Mucosa of stomach (tissue), 1 donor: ENCODE measurements around the gene ATG9A.

Source experiments
- H3K27me3 ChIP-seq: one replicate; pipeline ENCODE4 v1.7.0; 2013; ENCODE audit warnings: mild to moderate bottlenecking, low read length; ENCODE audit not compliant: control insufficient read depth, insufficient read depth
- H3K36me3 ChIP-seq: one replicate; pipeline ENCODE4 v1.7.0; 2013; ENCODE audit warnings: low read length; ENCODE audit not compliant: control insufficient read depth, insufficient read depth
- H3K4me1 ChIP-seq: one replicate; pipeline ENCODE4 v1.7.0; 2013; ENCODE audit warnings: mild to moderate bottlenecking, low read length; ENCODE audit not compliant: control insufficient read depth, insufficient read depth
- H3K4me3 ChIP-seq: one replicate; pipeline ENCODE4 v1.7.0; 2013; ENCODE audit warnings: low read length
- H3K9ac ChIP-seq: one replicate; pipeline ENCODE4 v1.7.0; 2013; ENCODE audit warnings: mild to moderate bottlenecking, low read length, moderate library complexity
- H3K9me3 ChIP-seq: one replicate; pipeline ENCODE4 v1.7.0; 2013; ENCODE audit warnings: mild to moderate bottlenecking, low read length, moderate library complexity; ENCODE audit not compliant: control insufficient read depth
- donor health status: Pancreatic carcinoma.

ATG9A gene

DNA sequence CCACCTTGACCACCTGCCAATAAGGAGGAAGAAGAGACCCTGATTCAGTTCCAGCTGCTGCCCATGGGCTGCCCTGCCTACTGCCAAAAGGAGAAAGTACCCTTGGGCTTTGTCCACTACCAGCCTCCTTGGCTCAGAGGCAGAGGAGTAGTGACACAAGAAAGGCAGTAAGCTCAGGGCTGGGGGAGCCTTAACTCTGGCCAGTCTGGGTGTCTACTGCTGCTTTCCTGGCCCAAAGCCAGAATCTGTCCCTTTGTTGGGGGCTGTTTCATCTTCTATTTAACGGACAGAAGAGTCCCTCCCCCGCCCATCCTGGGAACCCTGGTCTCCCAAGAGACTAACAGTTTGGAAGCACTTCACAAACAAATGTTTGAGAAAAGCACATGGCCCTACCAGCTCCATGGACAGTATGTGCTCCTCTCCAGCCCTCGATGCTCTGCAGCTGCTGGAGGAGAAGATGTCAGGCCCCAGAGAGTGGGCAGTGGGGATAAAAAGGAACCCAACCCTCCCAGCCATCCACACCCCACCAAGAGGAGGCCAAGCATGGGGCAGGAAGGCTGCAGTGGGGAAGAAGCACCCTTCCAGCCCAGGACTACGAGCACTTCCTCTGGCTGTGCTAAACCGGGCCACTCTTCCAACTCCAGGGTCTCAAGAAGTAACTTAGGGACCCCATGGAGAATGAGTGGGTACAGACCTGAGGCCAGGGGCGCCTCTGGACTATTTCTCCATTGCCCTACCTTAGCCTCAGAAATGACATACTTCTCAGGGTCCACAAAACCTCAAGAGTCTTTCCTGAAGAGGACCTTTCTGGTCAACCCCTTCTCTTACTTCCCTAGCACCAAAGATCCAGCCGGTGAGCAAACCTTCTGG lies 1.2 kb downstream of the ATG9A start:
- H3K9me3 ChIP-seq = no peaks in the 10 kb centered on the region
- peak overlapping the region; percentile 97 for H3K9ac ChIP-seq
- H3K4me3 ChIP-seq = peak overlapping the region; percentile 65
- peaks cover 19% of the 10 kb centered on the region for H3K4me1 ChIP-seq
- H3K27me3 ChIP-seq = no peaks in the 10 kb centered on the region
- H3K36me3 ChIP-seq = peaks cover 17% of the 10 kb centered on the region

DNA sequence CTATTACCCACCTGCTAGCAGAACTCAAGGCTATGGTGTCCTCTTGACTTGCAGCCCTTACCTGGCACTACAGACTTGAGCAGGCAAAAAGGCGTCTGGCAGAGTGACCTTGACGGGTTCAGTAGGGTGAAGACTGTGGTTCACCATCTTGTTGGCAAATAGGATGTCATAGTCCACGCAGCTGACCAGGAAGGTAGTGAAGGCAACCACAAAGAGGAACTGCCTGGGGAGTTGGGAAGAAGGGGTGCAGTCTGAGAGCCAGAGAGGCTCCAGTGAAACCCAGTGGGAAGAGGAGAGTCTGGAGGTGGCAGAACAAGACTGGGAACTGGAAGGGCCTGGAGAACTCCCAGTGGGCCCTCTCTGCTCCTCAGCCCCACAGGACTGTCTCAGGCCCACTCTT lies 4.1 kb downstream of the ATG9A start:
- Histone ChIP-seq H3K27me3 (no peaks in the 10 kb centered on the region), H3K36me3 (peaks cover 22% of the 10 kb centered on the region), H3K9ac (no peak overlapping the region), H3K4me1 (peaks cover 13% of the 10 kb centered on the region), H3K4me3 (no peak overlapping the region), H3K9me3 (no peaks in the 10 kb centered on the region)

DNA sequence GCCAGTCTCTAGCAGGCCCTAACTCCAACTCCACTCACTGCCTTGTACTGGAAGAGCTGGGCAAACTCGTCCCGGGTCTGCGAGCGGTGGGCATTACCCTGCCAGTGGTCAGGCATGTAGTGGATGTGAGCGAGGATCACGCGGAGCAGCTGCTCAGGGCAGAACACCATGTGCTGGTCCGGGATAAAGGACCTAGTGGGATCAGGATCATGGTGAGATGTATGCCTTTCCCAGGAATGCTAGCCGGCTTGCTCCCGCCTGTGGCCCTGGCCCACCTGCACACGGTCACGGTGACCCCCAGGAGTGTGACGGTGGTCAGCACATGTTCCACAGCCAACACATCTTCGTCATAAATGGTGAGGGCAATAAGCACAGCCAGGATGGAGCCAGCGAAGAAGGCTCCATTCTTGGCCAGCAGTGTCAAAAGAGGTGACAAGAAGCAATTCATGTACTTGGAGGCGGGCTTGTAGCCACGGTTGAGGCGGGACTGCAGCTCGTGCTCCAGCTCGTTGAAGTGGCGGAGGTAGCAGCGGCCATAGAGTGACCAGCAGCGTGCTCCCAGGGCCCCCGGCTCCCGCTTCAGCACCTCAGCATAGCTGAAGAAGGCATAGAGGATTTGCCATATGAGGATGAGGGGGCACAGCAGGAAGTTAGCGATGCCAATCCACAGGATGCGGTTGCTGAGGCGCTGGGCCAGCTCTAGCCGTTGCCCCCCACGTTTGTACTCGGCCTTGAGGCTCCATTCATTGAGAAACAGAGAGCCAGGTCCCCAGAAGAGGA lies 5.4 kb downstream of the ATG9A start:
- peaks cover 21% of the 10 kb centered on the region for H3K4me1 ChIP-seq
- no peak overlapping the region for H3K4me3 ChIP-seq
- H3K27me3 ChIP-seq = no peaks in the 10 kb centered on the region
- no peak overlapping the region for H3K9ac ChIP-seq
- H3K9me3 ChIP-seq = no peaks in the 10 kb centered on the region
- peaks cover 28% of the 10 kb centered on the region for H3K36me3 ChIP-seq

DNA sequence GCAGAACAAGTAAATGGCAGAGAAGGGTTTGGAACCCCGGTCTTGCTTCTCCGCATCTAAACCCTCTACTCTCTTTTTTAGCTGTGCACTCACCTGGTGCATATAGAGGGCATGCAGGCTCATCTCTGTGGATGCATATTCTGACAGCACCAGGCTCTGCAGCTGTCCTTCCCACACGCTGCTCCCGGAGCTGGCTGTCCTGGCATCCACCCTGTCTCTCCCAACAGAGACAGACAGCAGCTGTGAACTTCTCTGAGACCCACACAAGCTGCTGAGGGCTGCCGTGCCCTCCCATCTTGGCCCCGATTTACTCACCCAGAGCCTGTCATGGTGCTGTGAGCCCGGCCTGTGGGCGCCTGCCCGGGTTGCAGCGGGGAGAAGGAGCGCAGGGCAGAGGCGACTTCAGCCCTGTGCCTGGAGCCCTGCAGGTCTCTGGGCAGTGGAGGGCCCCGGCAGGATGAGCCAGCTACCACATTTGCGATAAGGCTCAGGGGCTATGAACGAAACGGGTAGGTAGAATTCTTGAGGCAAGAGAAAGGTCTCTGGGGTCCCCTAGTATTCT lies 7.4 kb downstream of the ATG9A start:
- Histone ChIP-seq H3K27me3 (no peaks in the 10 kb centered on the region), H3K4me1 (peaks cover 22% of the 10 kb centered on the region), H3K9me3 (no peaks in the 10 kb centered on the region), H3K4me3 (no peak overlapping the region), H3K36me3 (peaks cover 28% of the 10 kb centered on the region), H3K9ac (no peak overlapping the region)

DNA sequence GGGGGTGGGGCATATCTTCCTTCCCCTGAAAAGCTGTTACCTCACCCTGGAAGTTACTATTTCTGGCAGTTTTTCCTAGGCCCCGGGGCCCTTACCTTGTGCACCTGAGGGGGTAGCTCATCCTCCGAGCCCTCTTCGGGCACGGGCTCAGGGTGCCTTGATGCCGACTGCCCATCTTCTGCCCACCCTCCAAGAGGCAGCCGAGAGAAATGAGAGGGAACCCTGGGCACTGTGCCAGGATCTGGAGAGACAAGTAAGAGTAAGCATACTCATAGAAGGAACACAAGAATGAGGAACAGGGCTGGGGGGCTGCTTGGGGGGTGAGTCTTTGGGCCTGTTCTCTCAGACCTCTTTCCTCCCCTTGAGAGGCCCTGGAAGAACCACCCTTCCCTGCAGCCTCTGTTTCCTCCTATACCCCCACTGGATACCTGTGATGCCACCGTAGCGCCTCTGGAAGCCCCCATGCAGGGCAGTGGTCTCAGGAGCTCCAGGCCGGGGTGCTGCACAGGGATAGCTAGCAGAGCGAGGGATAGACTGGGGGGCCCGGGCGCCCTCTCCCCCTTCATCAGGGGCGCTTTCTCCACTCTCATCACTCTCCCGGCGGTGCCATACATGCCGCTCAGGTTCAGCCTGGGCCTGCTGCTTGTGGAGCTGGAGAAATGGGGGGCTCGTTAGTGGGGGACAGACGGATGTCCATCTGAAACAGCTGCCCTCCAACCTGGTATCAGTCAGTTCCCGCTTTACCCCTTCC lies 8.6 kb downstream of the ATG9A start:
- no peak overlapping the region for H3K9ac ChIP-seq

DNA sequence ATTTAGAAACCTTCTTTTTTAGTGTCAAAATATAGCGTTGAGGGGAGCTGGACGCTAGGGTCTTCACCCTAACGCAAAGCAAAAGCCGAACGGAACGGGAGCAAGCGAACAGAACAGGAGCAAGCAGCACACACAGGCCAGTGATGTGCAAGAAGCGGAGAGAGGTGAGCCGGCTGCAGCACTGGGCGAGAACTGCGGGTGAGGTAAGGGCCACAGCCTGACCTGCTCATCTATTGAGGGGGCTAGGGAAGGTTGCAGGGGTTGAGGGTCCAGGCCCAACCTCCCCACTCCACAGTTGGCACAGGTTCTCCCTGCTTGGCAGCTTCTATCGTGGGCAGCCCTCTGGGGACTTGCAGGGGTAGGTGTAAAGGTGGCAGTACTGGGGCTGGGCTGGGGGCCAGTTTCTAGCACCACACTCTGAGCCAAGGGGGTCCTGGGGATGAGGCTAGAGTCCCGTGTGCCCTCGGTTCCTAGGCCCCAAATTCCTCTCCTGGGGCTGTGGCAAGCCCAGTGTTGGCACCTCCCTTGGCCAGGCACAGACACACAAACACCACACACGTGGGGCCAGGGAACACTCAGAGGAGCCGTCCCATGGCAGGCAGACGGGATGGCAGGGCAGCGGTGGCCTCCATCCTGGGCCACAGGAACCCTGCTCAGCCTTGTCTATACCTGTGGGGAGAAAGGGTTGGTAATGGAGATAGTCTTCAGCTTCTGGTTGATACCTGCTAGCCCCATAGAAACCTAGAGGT lies 9.5 kb downstream of the ATG9A start:
- H3K9ac ChIP-seq = no peak overlapping the region
- H3K4me3 ChIP-seq = no peak overlapping the region
- H3K9me3 ChIP-seq = no peaks in the 10 kb centered on the region
- peaks cover 24% of the 10 kb centered on the region for H3K36me3 ChIP-seq
- no peaks in the 10 kb centered on the region for H3K27me3 ChIP-seq
- peaks cover 33% of the 10 kb centered on the region for H3K4me1 ChIP-seq

More for the DNA sequence above, 8.6 kb downstream of the ATG9A start:
- Histone ChIP-seq H3K9me3 (no peaks in the 10 kb centered on the region), H3K36me3 (peaks cover 28% of the 10 kb centered on the region), H3K4me1 (peaks cover 33% of the 10 kb centered on the region), H3K27me3 (no peaks in the 10 kb centered on the region), H3K4me3 (no peak overlapping the region)

DNA sequence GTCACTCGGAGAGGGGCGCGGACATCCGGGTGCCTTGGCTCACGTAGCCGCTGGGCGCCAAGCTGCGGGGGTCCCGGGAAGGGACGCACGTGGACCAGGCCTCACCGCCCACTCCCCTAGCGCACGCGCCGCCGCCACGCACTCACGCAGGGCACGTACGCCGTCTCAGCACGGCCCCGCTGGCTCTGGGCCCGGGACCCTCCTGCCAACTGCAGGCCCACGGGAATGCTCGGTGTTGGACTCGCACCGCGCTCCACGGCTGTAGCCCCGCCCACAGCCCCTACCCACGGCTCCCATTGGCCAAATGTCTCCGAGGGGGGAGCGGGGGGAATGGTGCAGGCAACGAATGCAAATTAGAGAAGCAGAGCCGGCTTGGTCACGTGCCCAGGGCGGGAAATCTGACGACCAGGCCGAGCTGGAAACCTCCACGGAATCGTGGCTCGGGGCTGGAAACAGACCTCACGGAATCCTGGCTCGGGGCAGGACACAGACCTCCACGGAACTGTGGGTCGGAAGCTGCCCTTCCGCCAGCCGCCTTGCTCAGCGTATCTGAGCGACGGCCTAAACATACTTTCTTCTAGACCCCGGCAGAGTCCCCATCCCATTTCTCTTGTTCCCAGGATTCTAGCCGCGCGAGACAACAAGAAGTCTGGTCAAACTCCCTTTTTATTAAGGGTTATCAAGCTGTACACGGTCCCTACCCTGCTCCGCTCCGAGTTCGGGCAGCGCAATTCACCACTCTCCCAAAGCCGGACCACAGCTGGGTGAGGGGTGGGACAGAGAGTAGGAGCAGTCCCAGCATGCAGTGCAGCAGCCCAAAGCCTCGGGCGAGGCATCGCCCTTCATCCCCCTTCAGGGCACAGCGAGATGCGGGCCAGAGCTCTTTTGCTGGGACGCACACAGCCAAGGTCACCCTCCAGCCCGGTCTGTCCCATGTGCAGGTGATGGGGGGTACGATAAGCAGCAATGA lies 10.4 kb downstream of the ATG9A start, which contains the start of gene ABCB6:
Gene ABCB6 (minus strand): TSS at position 227 of the 970 bp plus-strand sequence. CDS start 285 bp downstream, outside the sequence.
- H3K4me3 ChIP-seq = peak within 1 kb of the TSS; percentile 28
- H3K9me3 ChIP-seq = no peaks in the 10 kb centered on the region
- no peaks in the 10 kb centered on the region for H3K27me3 ChIP-seq
- peak within 1 kb of the TSS; percentile 49 for H3K9ac ChIP-seq
- H3K4me1 ChIP-seq = peaks cover 33% of the 10 kb centered on the region
- peaks cover 18% of the 10 kb centered on the region for H3K36me3 ChIP-seq

DNA sequence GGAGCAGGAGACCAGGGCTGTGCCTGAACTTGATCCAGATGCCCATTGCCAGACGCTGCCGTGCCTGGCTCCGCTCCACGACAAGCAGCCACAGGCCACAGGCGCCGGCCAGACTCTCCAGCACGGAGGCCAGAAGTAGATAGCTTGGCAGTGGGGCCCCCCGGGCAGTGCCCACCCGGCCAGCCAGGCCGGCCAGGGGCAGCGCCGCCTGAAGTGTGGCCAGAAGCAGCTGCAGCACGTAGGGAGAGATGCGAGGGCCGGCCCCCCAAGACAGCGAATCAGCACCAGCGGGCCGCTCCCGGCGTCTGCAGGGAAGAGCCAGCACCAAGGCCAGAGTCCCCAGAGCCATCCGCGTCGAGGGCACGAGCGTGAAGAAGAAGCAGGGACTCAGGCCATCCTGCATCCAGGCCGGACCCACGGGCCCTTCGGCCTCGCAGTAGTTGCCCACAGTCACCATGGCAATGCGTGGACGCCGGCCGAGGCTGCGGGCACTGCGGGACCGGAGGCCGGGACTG lies 11.2 kb downstream of the ATG9A start:
- Histone ChIP-seq H3K36me3 (peaks cover 10% of the 10 kb centered on the region), H3K4me1 (peaks cover 33% of the 10 kb centered on the region), H3K27me3 (no peaks in the 10 kb centered on the region), H3K4me3 (peak overlapping the region; percentile 28), H3K9me3 (no peaks in the 10 kb centered on the region), H3K9ac (peak overlapping the region; percentile 49)

DNA sequence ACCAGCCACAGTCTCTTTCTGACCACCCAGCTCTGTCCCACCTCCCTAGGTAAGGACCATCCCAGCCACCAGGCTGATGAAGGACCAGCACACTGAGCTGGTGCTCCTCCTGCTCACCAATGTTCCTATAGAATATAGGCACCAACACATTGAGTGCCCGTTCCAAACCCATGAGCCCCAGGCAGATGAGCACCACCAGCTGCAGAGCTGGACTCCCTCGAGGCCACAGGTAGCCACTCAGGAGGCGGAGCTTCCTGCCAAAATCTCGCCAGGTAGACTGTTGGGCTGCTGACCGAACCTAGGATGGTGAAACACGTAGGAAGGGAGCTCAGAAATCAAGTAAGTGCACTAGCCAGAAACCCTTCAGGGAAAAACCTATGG lies 12.9 kb downstream of the ATG9A start:
- no peak overlapping the region for H3K4me3 ChIP-seq
- peaks cover 8% of the 10 kb centered on the region for H3K36me3 ChIP-seq
- no peak overlapping the region for H3K9ac ChIP-seq
- no peaks in the 10 kb centered on the region for H3K27me3 ChIP-seq
- no peaks in the 10 kb centered on the region for H3K9me3 ChIP-seq
- H3K4me1 ChIP-seq = peaks cover 33% of the 10 kb centered on the region

DNA sequence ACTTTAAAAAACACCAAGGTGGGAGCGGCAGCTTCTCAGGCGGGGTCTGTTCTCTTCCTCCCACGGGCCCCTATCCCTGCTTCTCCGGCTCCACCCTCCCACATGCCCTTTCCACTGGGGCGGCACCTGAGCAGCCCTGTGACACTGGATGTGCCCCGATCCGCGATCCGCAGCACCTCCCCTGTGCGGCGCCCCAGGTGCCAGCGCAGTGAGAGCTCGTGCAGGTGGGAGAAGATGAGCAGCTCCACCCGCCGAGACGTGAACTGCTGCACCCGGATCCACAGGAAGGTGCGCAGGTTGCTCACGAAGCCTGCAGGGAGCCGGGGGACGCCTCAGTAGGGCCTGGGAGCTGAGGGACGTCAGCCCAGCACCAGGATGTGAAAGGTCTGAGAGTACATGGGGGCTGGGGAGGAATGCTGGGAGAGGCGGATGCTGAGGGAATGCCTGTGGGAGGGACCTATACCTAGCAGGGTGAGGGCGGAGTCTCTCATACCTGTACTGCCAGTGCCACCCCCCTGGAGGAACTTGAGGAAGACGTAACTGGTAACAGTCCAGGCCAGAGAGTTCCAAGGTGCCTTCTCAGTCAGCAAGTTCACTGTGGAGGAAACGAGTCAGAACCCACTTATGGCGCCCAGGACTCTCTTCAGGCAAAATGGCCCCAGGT lies 13.4 kb downstream of the ATG9A start:
- Histone ChIP-seq H3K9ac (no peak overlapping the region), H3K9me3 (no peaks in the 10 kb centered on the region), H3K36me3 (peaks cover 8% of the 10 kb centered on the region), H3K4me3 (no peak overlapping the region), H3K4me1 (peaks cover 33% of the 10 kb centered on the region), H3K27me3 (no peaks in the 10 kb centered on the region)
